ENCODE data around the gene TMEM60.

Gene TMEM60

DNA sequence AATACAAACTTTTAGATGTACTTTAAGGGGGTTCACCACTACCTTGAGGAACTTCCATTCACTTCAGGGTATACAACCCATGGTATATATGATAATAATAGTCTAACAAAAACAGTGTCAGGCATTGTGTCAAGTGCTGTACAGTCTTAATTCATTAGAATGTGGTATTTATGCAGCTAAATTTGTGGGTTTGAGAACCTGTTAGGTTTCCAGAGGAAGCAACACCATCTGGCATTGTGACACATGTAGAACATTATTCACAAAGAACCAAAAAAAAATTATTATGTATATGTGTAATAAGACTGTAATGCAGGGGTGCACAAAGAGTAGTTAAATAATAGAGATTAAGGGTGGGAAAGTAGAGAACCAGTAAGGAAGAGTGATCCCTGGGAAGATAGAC lies 26.3 kb downstream of the TMEM60 start:
- no peak for DNase-seq (ENCODE audit: low read depth)

DNA sequence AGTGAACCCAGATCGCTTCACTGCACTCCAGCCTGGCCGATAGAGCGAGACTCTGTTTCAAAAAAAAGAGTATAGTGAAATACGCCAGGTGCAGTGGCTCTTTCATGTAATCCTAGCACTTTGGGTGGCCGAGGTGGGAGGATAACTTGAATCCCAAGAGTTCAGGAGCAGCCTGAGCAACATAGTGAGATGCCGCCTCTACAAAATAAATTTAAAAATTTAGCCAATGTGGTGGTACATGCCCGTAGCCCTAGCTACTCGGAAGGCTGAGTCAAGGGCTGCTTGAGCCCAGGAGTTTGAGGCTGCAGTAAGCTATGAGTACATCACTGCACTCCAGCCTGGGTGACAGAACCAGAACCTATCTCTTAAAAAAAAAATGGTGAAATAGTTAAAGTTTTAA lies 27.9 kb downstream of the TMEM60 start:
- DNase-seq (ENCODE audit: low read depth): no peak

DNA sequence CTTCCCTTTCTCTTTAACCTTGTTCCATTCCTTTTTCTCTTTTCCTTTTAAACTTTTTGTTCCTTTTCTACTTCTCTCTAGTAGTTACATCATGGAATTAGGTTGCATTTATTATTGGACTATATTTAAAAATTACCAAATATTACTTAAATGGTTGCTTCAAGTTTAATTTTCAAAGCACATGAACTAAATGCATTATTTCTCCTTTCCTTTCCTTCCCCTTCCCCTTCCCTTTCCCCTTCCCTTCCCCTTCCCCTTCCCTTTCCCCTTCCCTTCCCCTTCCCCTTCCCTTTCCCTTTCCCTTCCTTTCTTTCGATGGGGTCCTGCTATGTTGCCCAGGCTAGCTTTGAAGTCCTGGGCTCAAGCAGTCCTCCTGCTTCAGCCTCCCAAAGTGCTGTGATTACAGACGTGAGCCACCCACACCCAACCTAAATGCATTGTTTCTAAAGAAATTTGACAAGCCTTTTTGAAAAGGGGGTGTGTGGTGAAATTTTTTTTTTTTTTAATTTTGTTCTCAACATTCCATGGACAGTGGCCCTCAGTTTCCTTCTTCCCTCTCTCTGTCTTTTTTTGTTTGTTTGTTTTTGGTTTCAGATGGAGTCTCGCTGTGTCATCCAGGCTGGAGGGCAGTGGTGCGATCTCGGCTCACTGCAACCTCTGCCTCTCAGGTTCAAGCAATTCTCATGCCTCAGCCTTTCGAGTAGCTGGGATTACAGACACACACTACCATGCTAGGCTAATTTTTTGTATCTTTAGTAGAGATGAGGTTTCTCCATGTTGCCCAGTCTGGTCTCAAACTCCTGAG lies 31.2 kb downstream of the TMEM60 start:
- no peak for DNase-seq (ENCODE audit: low read depth)

DNA sequence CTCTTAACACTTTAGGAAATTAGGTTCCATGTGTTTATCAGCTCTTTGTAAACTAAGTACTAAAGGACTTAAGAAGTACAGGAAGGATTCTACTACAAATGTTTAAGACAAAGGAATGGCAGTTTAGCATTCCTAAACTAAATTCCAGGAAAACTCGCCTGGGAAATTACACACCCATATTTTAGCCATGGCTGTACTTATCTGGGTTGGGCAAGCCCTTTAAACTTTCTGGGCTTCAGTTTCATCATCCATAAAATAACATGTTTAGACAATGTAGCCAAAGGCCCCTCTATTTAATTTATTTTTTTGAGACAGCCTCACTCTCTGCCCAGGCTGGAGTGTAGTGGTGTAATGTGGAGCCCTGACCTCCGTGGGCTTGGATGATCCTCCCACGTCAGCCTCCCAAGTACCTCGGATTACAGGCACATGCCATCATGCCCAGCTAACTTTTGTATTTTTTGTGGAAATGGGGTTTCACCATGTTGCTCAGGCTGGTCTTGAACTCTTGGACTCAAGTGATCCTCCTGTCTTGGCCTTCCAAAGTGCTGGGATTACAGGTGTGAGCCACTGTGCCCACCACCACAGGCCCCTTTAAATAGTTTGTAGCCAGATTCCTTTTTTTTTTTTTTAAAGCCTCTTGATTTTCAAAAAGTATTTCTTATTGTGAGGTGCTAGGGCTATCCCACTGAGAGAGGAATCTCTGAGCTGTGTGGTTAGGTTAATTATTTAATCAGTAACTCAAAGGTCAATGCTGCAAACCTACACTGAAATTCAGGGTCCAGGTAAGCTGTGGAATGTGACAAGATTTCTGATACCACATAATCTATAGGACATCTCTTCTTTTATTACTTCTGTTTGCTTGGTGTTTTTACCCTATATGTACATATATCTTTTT lies 32.1 kb downstream of the TMEM60 start:
- DNase-seq (ENCODE audit: low read depth): no peak

DNA sequence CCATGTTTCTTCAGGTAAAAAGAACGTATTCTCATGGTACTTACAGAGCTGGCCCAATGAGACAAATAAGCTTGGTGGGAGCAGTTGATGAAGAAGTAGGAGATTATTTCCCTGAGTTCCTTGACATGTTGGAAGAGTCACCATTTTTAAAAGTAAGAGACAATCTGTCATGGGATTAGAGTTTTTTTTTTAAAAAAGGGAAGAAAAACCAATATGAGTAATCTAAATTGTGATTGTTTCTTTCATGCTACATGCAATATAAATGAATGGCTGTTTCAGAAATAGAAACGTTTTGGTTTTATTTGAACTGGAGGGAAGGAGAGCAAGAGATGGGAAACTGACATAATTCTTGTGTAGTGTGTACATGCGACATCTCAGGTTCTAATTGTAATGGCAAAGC lies 32.8 kb downstream of the TMEM60 start:
- no peak for DNase-seq (ENCODE audit: low read depth)

DNA sequence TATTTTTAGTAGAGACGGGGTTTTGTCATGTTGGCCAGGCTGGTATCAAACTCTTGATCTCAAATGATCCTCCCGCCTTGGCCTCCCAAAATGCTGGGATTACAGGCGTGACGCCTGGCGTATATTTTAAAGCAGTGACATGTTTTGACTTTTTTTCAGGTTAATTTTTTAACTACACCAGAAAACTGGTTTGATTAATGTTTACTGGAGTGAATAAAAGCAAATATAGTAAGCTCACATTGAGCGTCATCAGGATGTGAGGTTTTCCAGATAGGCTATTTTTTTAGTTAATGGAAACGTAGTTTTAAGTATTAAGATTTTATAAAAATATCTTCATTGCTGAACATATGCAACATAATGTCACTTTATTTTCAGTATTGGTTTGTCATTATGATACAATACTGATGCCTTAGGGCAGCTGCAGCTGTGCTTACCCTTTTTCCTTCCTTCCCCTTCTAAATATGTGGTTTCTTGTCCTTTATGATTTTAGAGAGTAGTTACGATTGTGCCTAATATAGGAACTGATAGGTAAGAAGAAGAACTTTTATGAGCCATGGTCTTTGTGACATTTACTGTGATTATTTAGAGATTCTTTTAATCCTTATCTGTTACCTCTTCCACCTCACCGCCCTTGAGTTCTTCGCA lies 37.3 kb downstream of the TMEM60 start:
- DNase-seq (ENCODE audit: low read depth): no peak

DNA sequence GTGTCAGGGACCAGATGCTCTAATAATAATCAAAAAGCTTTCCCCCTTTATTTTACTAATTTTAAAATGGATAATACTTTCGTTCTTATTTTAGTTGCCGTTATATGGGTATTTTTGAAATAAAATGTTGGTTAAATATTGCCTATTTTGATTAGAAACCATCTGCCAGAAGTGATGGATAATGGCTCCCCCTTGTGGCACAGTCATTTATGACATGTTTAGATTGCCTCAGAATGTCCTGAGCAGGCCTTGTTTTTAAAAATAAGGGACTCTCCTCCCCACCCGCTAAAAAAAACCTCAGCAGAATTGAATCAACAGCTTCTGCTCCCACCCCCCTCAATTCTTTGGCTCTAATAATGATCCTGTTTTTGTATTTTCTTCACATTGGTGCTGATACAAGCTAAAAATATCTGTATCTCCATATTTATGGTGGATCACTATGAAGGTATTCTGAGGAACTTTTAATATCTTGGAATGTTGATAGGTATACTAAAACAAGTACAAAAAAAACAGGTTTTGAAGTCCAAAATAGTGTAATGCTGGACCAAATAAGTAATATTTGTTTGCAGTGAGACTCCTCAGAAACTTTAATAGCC lies 38.8 kb downstream of the TMEM60 start:
- peak; percentile 58 for DNase-seq (ENCODE audit: low read depth)

DNA sequence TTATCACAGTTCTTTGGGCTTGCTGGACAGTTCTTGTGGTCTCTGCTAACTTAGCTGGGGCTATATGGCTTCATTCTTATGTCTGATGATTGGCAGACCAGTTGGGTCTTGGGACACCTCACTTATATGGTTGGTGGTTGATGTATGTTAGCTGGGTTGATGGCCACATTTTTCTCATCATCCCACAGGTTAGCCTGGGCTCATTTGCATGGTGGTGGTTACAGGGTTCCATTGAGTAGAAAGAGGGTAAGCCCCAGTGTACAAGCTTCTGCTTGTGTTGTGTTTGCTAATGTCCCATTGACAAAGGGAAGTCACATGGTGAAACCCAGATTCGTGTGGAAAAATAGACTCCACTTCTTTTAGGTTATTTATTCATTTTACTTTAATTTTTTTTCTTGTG lies 40.6 kb downstream of the TMEM60 start:
- no peak for DNase-seq (ENCODE audit: low read depth)

DNA sequence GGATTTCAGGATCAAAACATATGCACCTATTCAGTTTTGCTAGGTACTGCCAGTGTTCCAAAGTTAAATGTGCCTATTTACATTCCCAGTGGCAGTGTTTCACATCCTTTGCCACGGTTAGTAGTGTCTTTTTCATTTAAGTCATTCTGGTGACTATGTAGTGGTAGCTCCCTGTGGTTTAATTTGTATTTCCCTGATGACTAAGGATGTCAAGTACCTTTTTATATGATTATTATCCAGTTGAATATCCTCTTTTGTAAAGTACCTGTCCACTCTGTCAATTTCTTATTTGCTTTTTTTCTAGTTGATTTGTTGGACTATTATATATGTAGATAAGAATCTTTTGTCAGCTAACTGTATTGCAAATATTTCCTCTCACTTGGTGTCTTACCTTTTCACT lies 45.1 kb downstream of the TMEM60 start:
- no peak for DNase-seq (ENCODE audit: low read depth)

DNA sequence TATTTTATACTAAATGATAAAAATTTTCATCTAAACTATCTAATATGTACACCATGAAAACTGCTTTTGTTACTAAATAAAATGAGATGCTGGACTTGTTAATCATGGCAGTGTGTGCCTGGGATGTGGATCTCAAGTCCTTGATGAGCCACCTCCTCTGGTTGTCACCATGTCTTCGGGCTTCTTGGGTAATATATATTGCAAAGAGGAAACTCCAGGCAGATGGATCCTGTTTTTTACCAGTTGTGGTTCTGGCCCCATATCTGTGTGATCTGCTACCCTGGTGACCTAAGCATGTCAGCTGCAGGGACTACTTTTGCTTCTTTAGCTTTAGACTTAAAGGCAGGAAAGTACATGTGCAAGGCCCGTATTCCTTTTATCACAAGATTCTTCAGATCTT lies 46.2 kb downstream of the TMEM60 start:
- no peak for DNase-seq (ENCODE audit: low read depth)

DNA sequence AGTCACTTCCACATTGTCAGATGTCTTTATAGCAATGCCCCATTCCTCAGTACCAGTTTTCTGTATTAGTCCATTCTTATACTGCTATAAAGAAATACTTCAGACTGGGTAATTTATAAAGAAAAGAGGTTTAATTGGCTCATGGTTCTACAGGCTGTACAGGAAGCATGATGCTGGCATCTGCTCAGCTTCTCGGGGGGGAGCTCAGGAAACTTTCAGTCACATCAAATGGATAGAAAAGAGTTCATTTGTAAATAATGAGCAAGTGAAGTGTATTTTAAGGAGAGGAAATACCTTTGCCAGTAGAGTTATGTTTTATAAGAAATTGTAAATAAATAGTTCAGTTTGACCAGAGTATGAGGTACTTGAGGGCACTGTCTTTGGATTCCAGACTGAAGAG lies 50.5 kb downstream of the TMEM60 start:
- no peak for DNase-seq (ENCODE audit: low read depth)

DNA sequence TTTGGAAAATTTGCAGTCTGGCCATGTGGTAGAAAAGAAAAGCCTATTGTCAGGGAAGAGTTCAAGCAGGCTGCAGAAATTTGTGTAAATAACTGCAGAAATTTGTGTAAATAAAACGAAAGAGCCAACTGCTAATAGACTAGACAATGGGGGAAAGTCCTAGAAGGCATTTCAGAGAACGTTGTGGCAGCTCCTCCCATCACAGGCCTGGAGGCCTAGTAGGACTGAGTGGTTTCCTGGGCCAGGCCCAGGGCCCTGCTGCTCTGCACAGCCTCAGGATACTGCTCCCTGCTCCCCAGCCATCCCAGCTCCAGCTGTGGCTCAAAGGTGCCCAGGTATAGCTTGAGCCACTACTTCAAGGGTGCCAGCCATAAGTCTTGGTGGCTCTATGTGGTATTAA lies 51.1 kb downstream of the TMEM60 start:
- DNase-seq (ENCODE audit: low read depth): no peak

DNA sequence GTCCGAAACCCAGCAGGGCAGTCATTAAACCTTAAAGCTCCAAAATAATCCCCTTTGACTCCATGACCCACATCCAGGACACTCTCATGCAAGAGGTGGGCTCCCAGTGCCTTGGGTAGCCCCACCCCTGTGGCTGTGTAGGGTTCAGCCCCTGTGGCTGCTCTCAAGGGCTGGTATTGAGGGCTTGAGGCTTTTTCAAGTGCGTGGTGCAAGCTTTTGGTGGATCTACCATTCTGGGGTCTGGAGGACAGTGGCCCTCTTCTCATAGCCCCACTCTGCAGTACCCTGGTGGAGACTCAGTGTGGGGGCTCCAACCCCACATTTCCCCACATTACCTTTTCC lies 51.4 kb downstream of the TMEM60 start:
- no peak for DNase-seq (ENCODE audit: low read depth)

DNA sequence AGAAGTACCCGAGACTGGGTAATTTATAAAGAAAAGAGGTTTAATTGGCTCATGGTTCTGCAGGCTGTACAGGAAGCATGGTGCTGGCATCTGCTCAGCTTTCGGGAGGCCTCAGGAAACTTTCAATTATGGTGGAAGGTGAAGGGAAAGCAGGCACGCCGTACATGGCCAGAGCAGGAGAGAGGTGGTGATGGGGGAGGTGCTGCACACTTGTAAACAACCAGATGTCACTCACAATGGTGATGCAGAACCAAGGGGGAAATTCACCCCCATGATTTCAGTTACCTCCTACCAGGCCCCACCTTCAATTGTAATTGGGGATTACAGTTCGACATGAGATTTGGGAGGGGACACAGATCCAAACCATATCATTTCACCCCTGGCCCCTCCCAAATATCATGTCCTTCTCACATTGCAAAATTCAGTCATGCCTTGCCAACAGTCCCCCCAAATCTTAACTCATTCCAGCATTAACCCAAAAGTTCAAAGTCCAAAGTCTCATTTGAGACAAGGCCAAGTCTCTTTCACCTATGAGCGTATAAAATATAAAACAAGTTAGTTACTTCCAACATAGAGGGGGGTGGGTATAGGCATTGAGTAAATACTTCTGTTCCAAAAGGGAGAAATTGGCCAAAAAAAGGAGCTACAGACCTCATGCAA lies 51.9 kb downstream of the TMEM60 start:
- no peak for DNase-seq (ENCODE audit: low read depth)

DNA sequence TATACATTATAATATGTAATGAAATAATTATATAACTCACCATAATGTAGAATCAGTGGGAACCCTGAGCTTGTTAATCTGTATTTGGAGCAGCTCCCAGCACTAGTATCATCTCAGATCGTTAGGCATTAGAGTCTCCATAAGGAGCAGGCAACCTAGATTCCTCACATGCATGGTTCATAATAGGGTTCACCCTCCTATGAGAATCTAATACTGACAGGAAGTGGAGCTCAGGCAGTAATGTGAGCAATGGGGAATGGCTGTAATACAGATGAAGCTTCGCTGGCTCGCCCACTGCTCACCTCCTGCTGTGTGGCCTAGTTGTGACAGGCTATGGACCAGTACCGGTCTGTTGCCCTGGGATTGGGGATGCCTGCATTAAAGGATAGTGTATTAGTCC lies 52.5 kb downstream of the TMEM60 start:
- no peak for DNase-seq (ENCODE audit: low read depth)

All from activated T-cell treated with anti-CD3 and anti-CD28 coated beads for 1 hour (primary cell).